ENCODE measurements around the gene AFP. TPM values are rescaled to one million over a fixed set of nuclear protein-coding genes. Genes with fewer than 3 reads are reported as not detected.
A peak's percentile ranks its signal among the peaks of the same experiment; 100 is the strongest.

Gene AFP
- total and polyA plus RNA-seq, 2 of the 13 experiments (the other 11 are each of a cell fraction or from before 2014, with no cell fraction given) = 9,434 to 13,105 TPM

DNA sequence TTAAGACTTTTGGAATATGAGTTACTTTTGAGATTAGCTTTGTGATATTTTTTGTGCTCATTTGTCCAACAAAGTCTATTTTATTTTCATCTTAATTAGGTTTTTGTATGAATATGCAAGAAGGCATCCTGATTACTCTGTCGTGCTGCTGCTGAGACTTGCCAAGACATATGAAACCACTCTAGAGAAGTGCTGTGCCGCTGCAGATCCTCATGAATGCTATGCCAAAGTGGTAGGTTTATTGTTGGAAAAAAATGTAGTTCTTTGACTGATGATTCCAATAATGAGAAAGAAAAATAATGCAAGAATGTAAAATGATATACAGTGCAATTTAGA, 21.1 kb upstream of the AFP start (continued):
- TF ChIP-seq LCORL (IDR thresholded peaks at IDR 0.05) = no peak
- TF ChIP-seq LCORL (CRISPR knock-in tag; IDR thresholded peaks at IDR 0.05) = no peak
- TF ChIP-seq MLLT10 (CRISPR knock-in tag; IDR thresholded peaks at IDR 0.05) = 0 out of 2 replicates have a peak, but pooled peaks have one; percentile 8
- TF ChIP-seq, protein P1, sequence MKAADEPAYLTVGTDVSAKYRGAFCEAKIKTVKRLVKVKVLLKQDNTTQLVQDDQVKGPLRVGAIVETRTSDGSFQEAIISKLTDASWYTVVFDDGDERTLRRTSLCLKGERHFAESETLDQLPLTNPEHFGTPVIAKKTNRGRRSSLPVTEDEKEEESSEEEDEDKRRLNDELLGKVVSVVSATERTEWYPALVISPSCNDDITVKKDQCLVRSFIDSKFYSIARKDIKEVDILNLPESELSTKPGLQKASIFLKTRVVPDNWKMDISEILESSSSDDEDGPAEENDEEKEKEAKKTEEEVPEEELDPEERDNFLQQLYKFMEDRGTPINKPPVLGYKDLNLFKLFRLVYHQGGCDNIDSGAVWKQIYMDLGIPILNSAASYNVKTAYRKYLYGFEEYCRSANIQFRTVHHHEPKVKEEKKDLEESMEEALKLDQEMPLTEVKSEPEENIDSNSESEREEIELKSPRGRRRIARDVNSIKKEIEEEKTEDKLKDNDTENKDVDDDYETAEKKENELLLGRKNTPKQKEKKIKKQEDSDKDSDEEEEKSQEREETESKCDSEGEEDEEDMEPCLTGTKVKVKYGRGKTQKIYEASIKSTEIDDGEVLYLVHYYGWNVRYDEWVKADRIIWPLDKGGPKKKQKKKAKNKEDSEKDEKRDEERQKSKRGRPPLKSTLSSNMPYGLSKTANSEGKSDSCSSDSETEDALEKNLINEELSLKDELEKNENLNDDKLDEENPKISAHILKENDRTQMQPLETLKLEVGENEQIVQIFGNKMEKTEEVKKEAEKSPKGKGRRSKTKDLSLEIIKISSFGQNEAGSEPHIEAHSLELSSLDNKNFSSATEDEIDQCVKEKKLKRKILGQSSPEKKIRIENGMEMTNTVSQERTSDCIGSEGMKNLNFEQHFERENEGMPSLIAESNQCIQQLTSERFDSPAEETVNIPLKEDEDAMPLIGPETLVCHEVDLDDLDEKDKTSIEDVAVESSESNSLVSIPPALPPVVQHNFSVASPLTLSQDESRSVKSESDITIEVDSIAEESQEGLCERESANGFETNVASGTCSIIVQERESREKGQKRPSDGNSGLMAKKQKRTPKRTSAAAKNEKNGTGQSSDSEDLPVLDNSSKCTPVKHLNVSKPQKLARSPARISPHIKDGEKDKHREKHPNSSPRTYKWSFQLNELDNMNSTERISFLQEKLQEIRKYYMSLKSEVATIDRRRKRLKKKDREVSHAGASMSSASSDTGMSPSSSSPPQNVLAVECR (CRISPR knock-in tag; IDR thresholded peaks at IDR 0.05; ENCODE audit: borderline replicate concordance) = no peak
- no peak for TF ChIP-seq FOSL2 (CRISPR knock-in tag; IDR thresholded peaks at IDR 0.05)
- no peak for TF ChIP-seq ZNF230 (CRISPR knock-in tag; IDR thresholded peaks at IDR 0.05)
- TF ChIP-seq ZFP82 (CRISPR knock-in tag; IDR thresholded peaks at IDR 0.05; ENCODE audit: borderline replicate concordance) = peak; percentile 57; the same call in 1 of the 2 replicates
- peak; percentile 13; the same call in 1 of the 2 replicates for TF ChIP-seq TAF1 (CRISPR knock-in tag; IDR thresholded peaks at IDR 0.05)
- no peak for TF ChIP-seq MTA1 (CRISPR knock-in tag; IDR thresholded peaks at IDR 0.05; ENCODE audit: borderline replicate concordance)
- TF ChIP-seq SMAD3 (CRISPR knock-in tag; IDR thresholded peaks at IDR 0.05) = no peak
- TF ChIP-seq ZNF367 (CRISPR knock-in tag; IDR thresholded peaks at IDR 0.05; ENCODE audit: borderline replicate concordance) = no peak
- no peak for TF ChIP-seq SUZ12 (IDR thresholded peaks at IDR 0.05; ENCODE audit: low read depth, low read length)
- TF ChIP-seq PAF1 (CRISPR knock-in tag; IDR thresholded peaks at IDR 0.05) = 0 out of 2 replicates have a peak, but pooled peaks have one; percentile 31
